Measurements from ENCODE around the gene SERBP1. TPM values are rescaled to one million over a fixed set of nuclear protein-coding genes. Genes with fewer than 3 reads are reported as not detected.

The SERBP1 gene
- total RNA-seq, 4 donors from 2014 or later, result 203 to 254 (median 223) TPM

GRCh38 chr1:67472056-67472455, 41.9 kb upstream of the SERBP1 start:
- intact Hi-C loops (cut with DNase I), result no loop called here
- no peak for DNase-seq (ENCODE audit: extremely low spot score)
- Histone ChIP-seq H3K27me3 (no peaks in the 10 kb centered on the region), H3K36me3 (no peaks in the 10 kb centered on the region), H3K4me3 (no peak overlapping the region), H3K9me3 (no peaks in the 10 kb centered on the region), H3K4me1 (no peaks in the 10 kb centered on the region), H3K27ac (replicated peaks in 1 of 4) (no peak overlapping the region)
- TF ChIP-seq, protein P1, sequence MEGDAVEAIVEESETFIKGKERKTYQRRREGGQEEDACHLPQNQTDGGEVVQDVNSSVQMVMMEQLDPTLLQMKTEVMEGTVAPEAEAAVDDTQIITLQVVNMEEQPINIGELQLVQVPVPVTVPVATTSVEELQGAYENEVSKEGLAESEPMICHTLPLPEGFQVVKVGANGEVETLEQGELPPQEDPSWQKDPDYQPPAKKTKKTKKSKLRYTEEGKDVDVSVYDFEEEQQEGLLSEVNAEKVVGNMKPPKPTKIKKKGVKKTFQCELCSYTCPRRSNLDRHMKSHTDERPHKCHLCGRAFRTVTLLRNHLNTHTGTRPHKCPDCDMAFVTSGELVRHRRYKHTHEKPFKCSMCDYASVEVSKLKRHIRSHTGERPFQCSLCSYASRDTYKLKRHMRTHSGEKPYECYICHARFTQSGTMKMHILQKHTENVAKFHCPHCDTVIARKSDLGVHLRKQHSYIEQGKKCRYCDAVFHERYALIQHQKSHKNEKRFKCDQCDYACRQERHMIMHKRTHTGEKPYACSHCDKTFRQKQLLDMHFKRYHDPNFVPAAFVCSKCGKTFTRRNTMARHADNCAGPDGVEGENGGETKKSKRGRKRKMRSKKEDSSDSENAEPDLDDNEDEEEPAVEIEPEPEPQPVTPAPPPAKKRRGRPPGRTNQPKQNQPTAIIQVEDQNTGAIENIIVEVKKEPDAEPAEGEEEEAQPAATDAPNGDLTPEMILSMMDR (IDR thresholded peaks at IDR 0.05), result no peak
- no peak for TF ChIP-seq EP300 (IDR thresholded peaks at IDR 0.05)
- no peak for TF ChIP-seq POLR2AphosphoS5 (IDR thresholded peaks at IDR 0.05)
- TF ChIP-seq POLR2A (IDR thresholded peaks at IDR 0.05; ENCODE audit: low read depth), result no peak
- 33% methylated on average over 2 of the region's 2 CpGs for WGBS

GRCh38 chr1:67469431-67469830, 39.2 kb upstream of the SERBP1 start:
- peaks cover 0 to 4% (median 0%) of the 10 kb centered on the region in 4 donors for H3K4me1 ChIP-seq
- H3K9me3 ChIP-seq, result no peaks in the 10 kb centered on the region
- no peaks in the 10 kb centered on the region for H3K27me3 ChIP-seq
- no peaks in the 10 kb centered on the region for H3K36me3 ChIP-seq
- intact Hi-C loops (cut with DNase I), result no loop called here
- TF ChIP-seq POLR2AphosphoS5 (IDR thresholded peaks at IDR 0.05) (no peak), EP300 (IDR thresholded peaks at IDR 0.05) (no peak), POLR2A (IDR thresholded peaks at IDR 0.05; ENCODE audit: low read depth) (no peak)
- TF ChIP-seq, protein P1 (IDR thresholded peaks at IDR 0.05), result no peak
- WGBS, result 56% methylated on average over 3 of the region's 3 CpGs
- H3K4me3 ChIP-seq, result no peak overlapping the region
- H3K27ac ChIP-seq (replicated peaks in 1 of 4), result no peak overlapping the region
- DNase-seq (ENCODE audit: extremely low spot score), result no peak

DNA sequence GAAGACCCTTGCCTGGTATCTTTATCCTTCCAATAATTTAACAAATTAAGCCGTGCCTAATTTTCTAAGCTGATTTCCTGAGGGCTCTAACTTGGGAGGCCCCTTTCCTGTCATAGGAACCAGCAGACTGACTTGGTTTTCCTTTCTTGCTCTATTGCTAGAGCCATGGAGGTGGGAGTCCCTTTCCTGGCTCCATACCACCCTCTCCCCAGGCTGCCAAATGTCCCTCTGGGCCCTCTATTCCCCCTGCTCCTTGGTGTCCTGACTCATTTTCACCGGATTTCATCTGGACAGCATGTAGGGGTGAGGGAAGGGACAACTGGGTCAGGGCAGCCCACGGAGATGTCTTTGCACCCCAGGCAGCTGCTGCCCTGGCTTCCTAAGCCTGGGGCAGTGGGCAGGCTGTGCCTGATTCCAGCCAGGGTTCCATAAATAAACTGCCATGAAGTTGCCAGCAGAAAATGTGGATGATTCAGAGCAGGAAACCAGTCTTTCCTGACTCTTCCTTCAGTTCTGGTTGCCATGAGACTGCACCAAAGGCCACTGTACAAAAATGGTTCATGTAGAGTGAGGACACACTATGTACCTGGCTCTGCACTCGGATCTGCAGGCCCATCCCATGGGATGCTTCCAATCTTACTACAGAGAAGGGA, 38.0 kb upstream of the SERBP1 start:
- no peak for TF ChIP-seq POLR2AphosphoS5 (IDR thresholded peaks at IDR 0.05)
- no peak for TF ChIP-seq EP300 (IDR thresholded peaks at IDR 0.05)
- TF ChIP-seq, protein P1 (IDR thresholded peaks at IDR 0.05), result no peak
- TF ChIP-seq POLR2A (IDR thresholded peaks at IDR 0.05; ENCODE audit: low read depth), result no peak
- no peak overlapping the region for H3K4me3 ChIP-seq
- intact Hi-C loops (cut with DNase I), result no loop called here
- no peak for DNase-seq (ENCODE audit: extremely low spot score)
- H3K9me3 ChIP-seq, result no peaks in the 10 kb centered on the region
- WGBS, result 54% methylated on average over 4 of the region's 4 CpGs
- H3K27me3 ChIP-seq, result no peaks in the 10 kb centered on the region
- no peak overlapping the region for H3K27ac ChIP-seq (replicated peaks in 1 of 4)
- no peaks in the 10 kb centered on the region for H3K36me3 ChIP-seq
- peaks cover 0 to 4% (median 0%) of the 10 kb centered on the region in 4 donors for H3K4me1 ChIP-seq

DNA sequence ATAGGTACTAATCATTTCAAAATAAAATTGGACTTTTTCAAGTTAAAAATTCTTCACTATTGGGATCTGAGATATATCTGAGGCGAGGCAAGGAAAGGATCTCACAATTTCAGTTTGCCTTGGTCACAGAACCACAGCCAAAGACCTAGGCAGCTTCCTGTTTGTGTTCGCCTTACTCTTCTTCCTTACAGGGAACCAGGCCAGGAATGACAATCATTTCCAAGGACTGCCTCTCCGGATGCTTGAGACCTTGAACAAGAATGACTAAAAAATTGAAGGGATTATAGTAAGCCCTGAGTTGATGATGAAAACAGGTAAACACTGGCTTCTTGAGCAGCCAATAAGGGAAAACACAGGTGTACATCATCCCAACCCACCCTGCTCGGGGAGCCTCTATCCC, 35.2 kb upstream of the SERBP1 start:
- Histone ChIP-seq H3K27me3 (no peaks in the 10 kb centered on the region), H3K36me3 (no peaks in the 10 kb centered on the region), H3K27ac (replicated peaks in 1 of 4) (no peak overlapping the region), H3K9me3 (no peaks in the 10 kb centered on the region), H3K4me3 (no peak overlapping the region), H3K4me1 (peaks cover 9 to 16% (median 10%) of the 10 kb centered on the region in 4 donors)
- WGBS, result 75% methylated on average over 4 of the region's 4 CpGs
- TF ChIP-seq, protein P1 (IDR thresholded peaks at IDR 0.05), result no peak
- TF ChIP-seq POLR2A (IDR thresholded peaks at IDR 0.05; ENCODE audit: low read depth) (no peak), POLR2AphosphoS5 (IDR thresholded peaks at IDR 0.05) (no peak), EP300 (IDR thresholded peaks at IDR 0.05) (no peak)
- DNase-seq (ENCODE audit: extremely low spot score), result no peak
- intact Hi-C loops (cut with DNase I), result no loop called here

DNA sequence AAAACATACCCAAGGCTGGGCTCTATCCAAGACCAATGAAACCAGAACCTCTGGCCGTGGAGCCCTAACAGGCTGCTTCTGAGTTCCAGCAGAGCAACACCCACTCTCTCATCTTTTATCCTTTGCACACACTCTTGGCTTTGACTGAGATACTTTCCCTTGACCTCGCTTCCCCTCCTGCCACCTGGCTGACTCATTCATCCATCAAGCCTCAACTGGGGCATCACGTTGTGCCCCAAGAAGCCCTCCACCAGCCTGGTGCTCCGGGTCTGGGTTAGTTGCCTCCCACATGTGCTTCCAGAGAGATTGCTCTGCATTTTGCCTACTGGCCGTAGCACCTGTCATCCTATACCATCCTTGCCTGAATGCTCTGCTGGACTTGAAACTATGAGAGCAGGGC, 34.5 kb upstream of the SERBP1 start:
- 86% methylated on average over 5 of the region's 5 CpGs for WGBS
- no peaks in the 10 kb centered on the region for H3K9me3 ChIP-seq
- intact Hi-C loops (cut with DNase I), result no loop called here
- no peaks in the 10 kb centered on the region for H3K36me3 ChIP-seq
- H3K27me3 ChIP-seq, result no peaks in the 10 kb centered on the region
- TF ChIP-seq POLR2A (IDR thresholded peaks at IDR 0.05; ENCODE audit: low read depth), result no peak
- TF ChIP-seq EP300 (IDR thresholded peaks at IDR 0.05), result no peak
- TF ChIP-seq, protein P1 (IDR thresholded peaks at IDR 0.05), result no peak
- TF ChIP-seq POLR2AphosphoS5 (IDR thresholded peaks at IDR 0.05), result no peak
- peaks cover 10 to 16% (median 11%) of the 10 kb centered on the region in 4 donors for H3K4me1 ChIP-seq
- H3K27ac ChIP-seq (replicated peaks in 1 of 4), result no peak overlapping the region
- no peak overlapping the region for H3K4me3 ChIP-seq
- DNase-seq (ENCODE audit: extremely low spot score), result no peak
